Measurements from ENCODE around the gene LRRC75A.

The LRRC75A gene

GRCh38 chr17:16437083-16437482 is 54.9 kb downstream of the LRRC75A start:
- in situ Hi-C loops (cut with HindIII; ENCODE audit: low sequenced_read_pairs) = no loop called here

GRCh38 chr17:16435925-16436886 is 55.8 kb downstream of the LRRC75A start:
- in situ Hi-C loops (cut with HindIII; ENCODE audit: low sequenced_read_pairs) = no loop called here

GRCh38 chr17:16434662-16435061 is 57.3 kb downstream of the LRRC75A start:
- in situ Hi-C loops (cut with HindIII; ENCODE audit: low sequenced_read_pairs) = no loop called here

GRCh38 chr17:16433514-16433913 is 58.5 kb downstream of the LRRC75A start:
- in situ Hi-C loops (cut with HindIII; ENCODE audit: low sequenced_read_pairs) = no loop called here

- in situ Hi-C loops (cut with HindIII; ENCODE audit: low sequenced_read_pairs) = no loop called here
Observed at GRCh38 chr17:16432017-16432416, 60.0 kb downstream of the LRRC75A start.

- in situ Hi-C loops (cut with HindIII; ENCODE audit: low sequenced_read_pairs) = no loop called here
Observed at GRCh38 chr17:16430650-16431049, 61.3 kb downstream of the LRRC75A start.

- in situ Hi-C loops (cut with HindIII; ENCODE audit: low sequenced_read_pairs) = loop anchor here (5.0 kb wide), 1 partner anchor 93 kb away; no protein-coding TSS in a partner anchor
Observed at GRCh38 chr17:16429083-16429482, 62.9 kb downstream of the LRRC75A start.

- in situ Hi-C loops (cut with HindIII; ENCODE audit: low sequenced_read_pairs) = loop anchor here (5.0 kb wide), 1 partner anchor 94 kb away; no protein-coding TSS in a partner anchor
Observed at GRCh38 chr17:16428098-16428882, 63.7 kb downstream of the LRRC75A start.

GRCh38 chr17:16427020-16427419 is 65.0 kb downstream of the LRRC75A start:
- in situ Hi-C loops (cut with HindIII; ENCODE audit: low sequenced_read_pairs) = loop anchor here (5.0 kb wide), 1 partner anchor 95 kb away; no protein-coding TSS in a partner anchor

- in situ Hi-C loops (cut with HindIII; ENCODE audit: low sequenced_read_pairs) = loop anchor here (5.0 kb wide), 1 partner anchor 96 kb away; no protein-coding TSS in a partner anchor
Observed at GRCh38 chr17:16425698-16426659, 66.0 kb downstream of the LRRC75A start.

GRCh38 chr17:16425202-16425601 is 66.8 kb downstream of the LRRC75A start:
- in situ Hi-C loops (cut with HindIII; ENCODE audit: low sequenced_read_pairs) = loop anchor here (5.0 kb wide), 1 partner anchor 97 kb away; no protein-coding TSS in a partner anchor

GRCh38 chr17:16423226-16423872 is 68.6 kb downstream of the LRRC75A start:
- in situ Hi-C loops (cut with HindIII; ENCODE audit: low sequenced_read_pairs) = no loop called here

- in situ Hi-C loops (cut with HindIII; ENCODE audit: low sequenced_read_pairs) = no loop called here
Observed at GRCh38 chr17:16422416-16422815, 69.6 kb downstream of the LRRC75A start.

GRCh38 chr17:16419929-16420271 is 72.1 kb downstream of the LRRC75A start:
- in situ Hi-C loops (cut with HindIII; ENCODE audit: low sequenced_read_pairs) = no loop called here

GRCh38 chr17:16419074-16419928 is 72.7 kb downstream of the LRRC75A start:
- in situ Hi-C loops (cut with HindIII; ENCODE audit: low sequenced_read_pairs) = no loop called here

GRCh38 chr17:16418685-16419068 is 73.3 kb downstream of the LRRC75A start:
- in situ Hi-C loops (cut with HindIII; ENCODE audit: low sequenced_read_pairs) = no loop called here

- in situ Hi-C loops (cut with HindIII; ENCODE audit: low sequenced_read_pairs) = no loop called here
Observed at GRCh38 chr17:16417896-16418684, 73.9 kb downstream of the LRRC75A start.

- in situ Hi-C loops (cut with HindIII; ENCODE audit: low sequenced_read_pairs) = no loop called here
Observed at GRCh38 chr17:16417399-16417798, 74.6 kb downstream of the LRRC75A start.
